Upper lobe of left lung (tissue), 6 donors: Measurements from ENCODE around the gene CD79A. TPM values are rescaled to one million over a fixed set of nuclear protein-coding genes. Genes with fewer than 3 reads are reported as not detected.

Source experiments
- ATAC-seq, 2 donors: fragments of 200-7000 bp; cut with Tn5 transposase; one replicate each; pipeline ENCODE4 v1.9.1; 2022; ENCODE audit warnings: mild to moderate bottlenecking in 2 of 2, moderate library complexity in 2 of 2; ENCODE audit not compliant: low FRiP score in 2 of 2
- DNase-seq, 2 donors: peaks; one replicate each; pipeline ENCODE4 v3.0.0-alpha.2; 2019 to 2020
- H3K27ac ChIP-seq, 4 donors: fragments of 200-600 bp; sonication (generic); one replicate each; pipeline ENCODE4 v1.5.1; 2016 to 2019
- H3K27me3 ChIP-seq, 4 donors: fragments of 200-600 bp; sonication (generic); one replicate each; pipeline ENCODE4 v1.5.1; 2017 to 2019
- H3K36me3 ChIP-seq, 4 donors: fragments of 200-600 bp; sonication (generic); one replicate each; pipeline ENCODE4 v1.5.1; 2016 to 2019
- H3K4me1 ChIP-seq, 4 donors: fragments of 200-600 bp; sonication (generic); one replicate each; pipeline ENCODE4 v1.5.1; 2018 to 2019
- H3K4me3 ChIP-seq, 4 donors: fragments of 200-600 bp; sonication (generic); one replicate each; pipeline ENCODE4 v1.5.1; 2017 to 2019; ENCODE audit warnings: mild to moderate bottlenecking in 2 of 4, moderate library complexity in 1 of 4
- H3K9me3 ChIP-seq, 4 donors: fragments of 200-600 bp; sonication (generic); one replicate each; pipeline ENCODE4 v1.5.1; 2018 to 2019
- CTCF ChIP-seq, 6 experiments: fragments of 450-650 bp in 4 of 6; fragments of 200-600 bp in 2 of 6; sonication (generic) in 2 of 6; IDR thresholded peaks; one replicate each; pipeline ENCODE4 v1.5.1; 2016 to 2019; ENCODE audit warnings: antibody characterized with exemption in 6 of 6
- EP300 ChIP-seq, 4 donors: sonication (generic); formaldehyde crosslinking; IDR thresholded peaks; one replicate each; pipeline ENCODE4 v1.5.1; 2017; ENCODE audit warnings: antibody characterized with exemption in 4 of 4, control low read depth in 2 of 4
- POLR2A ChIP-seq, 4 donors: fragments of 450-650 bp; IDR thresholded peaks; one replicate each; pipeline ENCODE4 v1.5.1; 2016 to 2017; ENCODE audit warnings: antibody characterized with exemption in 4 of 4, mild to moderate bottlenecking in 2 of 4
- POLR2AphosphoS5 ChIP-seq, 2 donors: sonication (generic); formaldehyde crosslinking; IDR thresholded peaks; one replicate each; pipeline ENCODE4 v1.5.1; 2017; ENCODE audit warnings: antibody characterized with exemption in 2 of 2
- WGBS, 2 donors: methylation state at CpG; one replicate each; pipeline ENCODE4 v1.1.5; 2017 to 2018; 5-methylcytosine and 5-hydroxymethylcytosine counted together
- total RNA-seq, 6 donors: library from RNA; depleted of rRNA in 4 of 6; stranded (reverse); fragments of >200 nt in 4 of 6; gene quantifications; one replicate each; pipeline versions ENCODE4 v1.1.0 to v1.2.1, GENCODE V29; 2016 to 2021
- donor health status: DM: no; HTN: no; CAD: no; lungs with moderate emphysema.
- donor health status: DM: no; HTN: yes; CAD: no; lungs with severe emphysema.

The CD79A gene
- total RNA-seq, 6 donors from 2014 or later = 0.76 to 4.7 (median 4.1) TPM; not detected in 1

DNA sequence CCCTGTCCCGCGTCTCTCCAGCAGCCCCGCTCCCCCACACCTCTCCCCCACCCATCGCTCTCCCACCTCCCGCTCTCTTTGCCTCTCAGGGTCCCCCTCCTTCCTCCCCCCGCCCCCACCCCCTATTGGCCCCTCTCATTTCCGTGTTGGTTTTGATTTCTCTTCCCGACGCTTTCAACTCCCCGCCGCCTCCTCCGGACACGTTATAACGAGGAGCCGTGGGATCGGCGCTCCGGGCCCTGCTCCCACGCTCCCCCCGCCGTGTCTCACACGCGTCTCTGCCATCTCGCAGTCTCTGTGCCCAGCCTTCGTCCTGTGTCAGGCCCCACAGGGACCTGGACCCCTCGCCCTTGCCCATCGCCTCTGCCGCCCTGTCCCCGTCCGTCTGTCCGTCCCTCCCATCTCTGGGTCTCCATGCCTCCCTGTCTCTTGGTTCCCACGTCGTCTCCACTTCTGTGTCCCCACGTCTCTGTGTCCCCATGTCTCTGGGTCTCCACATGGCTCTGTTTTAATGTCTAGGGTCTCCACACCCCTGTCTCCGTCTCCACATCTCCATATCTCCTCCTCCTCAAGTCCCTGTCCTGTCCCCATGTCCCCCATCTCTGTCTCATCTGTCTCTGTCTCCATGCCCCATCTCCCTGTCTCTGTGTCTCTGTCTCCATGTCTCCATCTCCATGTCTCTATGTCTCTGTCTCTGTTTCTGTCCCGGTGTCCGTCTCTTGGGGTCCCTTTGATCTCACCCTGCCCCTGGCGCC is 38.1 kb downstream of the CD79A start:
- no peak for ATAC-seq
- H3K9me3 ChIP-seq = no peaks in the 10 kb centered on the region
- TF ChIP-seq POLR2A (IDR thresholded peaks at IDR 0.05) (no peak), CTCF (IDR thresholded peaks at IDR 0.05) (no peak), POLR2AphosphoS5 (IDR thresholded peaks at IDR 0.05) (no peak), EP300 (IDR thresholded peaks at IDR 0.05) (no peak)
- 7 to 9% methylated on average over 34 to 36 of the region's 38 CpGs for WGBS, 2 donors
- no peak overlapping the region for H3K27ac ChIP-seq
- H3K4me1 ChIP-seq = peaks cover 5 to 31% (median 20%) of the 10 kb centered on the region in 4 donors
- no peak for DNase-seq
- H3K27me3 ChIP-seq = peaks cover 0 to 38% (median 25%) of the 10 kb centered on the region in 4 donors
- no peaks in the 10 kb centered on the region for H3K36me3 ChIP-seq
- no peak overlapping the region for H3K4me3 ChIP-seq

GRCh38 chr19:41915776-41916414 is 38.8 kb downstream of the CD79A start:
- Histone ChIP-seq H3K36me3 (no peaks in the 10 kb centered on the region), H3K4me1 (peaks cover 5 to 31% (median 20%) of the 10 kb centered on the region in 4 donors), H3K4me3 (no peak overlapping the region), H3K9me3 (no peaks in the 10 kb centered on the region), H3K27ac (no peak overlapping the region), H3K27me3 (peaks cover 0 to 41% (median 27%) of the 10 kb centered on the region in 4 donors)
- DNase-seq = peak in 1 of 2 donors; percentile 82
- WGBS, 2 donors = 42 to 56% methylated on average over 26 of the region's 27 CpGs
- no peak for ATAC-seq
- no peak for TF ChIP-seq CTCF (IDR thresholded peaks at IDR 0.05)
- no peak for TF ChIP-seq POLR2AphosphoS5 (IDR thresholded peaks at IDR 0.05)
- TF ChIP-seq EP300 (IDR thresholded peaks at IDR 0.05) = no peak
- TF ChIP-seq POLR2A (IDR thresholded peaks at IDR 0.05) = no peak

DNA sequence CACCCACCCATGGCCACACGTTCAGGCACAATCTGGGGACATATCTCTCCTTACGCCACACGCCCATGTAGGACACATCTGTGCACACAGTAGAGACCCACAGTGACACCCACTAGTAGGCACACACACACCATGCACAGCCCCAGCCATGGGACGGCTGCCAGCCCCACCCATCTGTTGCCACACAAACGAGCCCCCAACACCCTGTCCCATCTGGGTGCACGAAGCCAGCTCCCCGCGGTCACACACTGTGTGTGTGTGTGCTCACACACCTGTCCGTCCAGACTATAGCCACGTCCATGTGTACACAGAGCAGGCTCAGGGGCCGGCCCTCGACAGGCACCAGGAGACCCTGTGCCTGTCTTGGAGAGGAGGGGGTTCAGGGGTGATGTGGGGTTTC is 40.6 kb downstream of the CD79A start:
- DNase-seq (peak in 1 of 2 donors; percentile 66), ATAC-seq (no peak)
- H3K27me3 ChIP-seq = peaks cover 0 to 46% (median 33%) of the 10 kb centered on the region in 4 donors
- H3K4me3 ChIP-seq = no peak overlapping the region
- peaks cover 5 to 28% (median 17%) of the 10 kb centered on the region in 4 donors for H3K4me1 ChIP-seq
- no peak for TF ChIP-seq POLR2AphosphoS5 (IDR thresholded peaks at IDR 0.05)
- TF ChIP-seq CTCF (IDR thresholded peaks at IDR 0.05) = no peak
- no peak for TF ChIP-seq POLR2A (IDR thresholded peaks at IDR 0.05)
- no peak for TF ChIP-seq EP300 (IDR thresholded peaks at IDR 0.05)
- WGBS, 2 donors = 45 to 59% methylated on average over 6 to 9 of the region's 12 CpGs
- no peaks in the 10 kb centered on the region for H3K36me3 ChIP-seq
- H3K27ac ChIP-seq = no peak overlapping the region
- H3K9me3 ChIP-seq = no peaks in the 10 kb centered on the region

DNA sequence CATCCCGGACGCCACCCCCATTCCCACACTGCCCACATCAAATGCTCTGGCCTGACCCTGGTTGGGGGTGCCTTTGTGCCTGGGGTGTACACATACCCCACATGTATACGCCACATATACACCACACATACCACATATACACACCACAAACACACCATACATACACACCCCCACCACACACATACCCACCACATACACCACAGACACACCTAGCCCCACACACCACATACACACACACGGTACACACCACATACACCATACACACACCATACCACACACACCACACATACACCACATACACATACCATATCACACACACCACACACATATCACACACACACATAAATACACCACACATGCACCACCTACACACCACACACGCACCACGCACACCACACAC is 41.0 kb downstream of the CD79A start:
- ATAC-seq (no peak), DNase-seq (no peak)
- Histone ChIP-seq H3K27ac (no peak overlapping the region), H3K4me1 (peaks cover 5 to 24% (median 13%) of the 10 kb centered on the region in 4 donors), H3K27me3 (peaks cover 0 to 41% (median 31%) of the 10 kb centered on the region in 4 donors), H3K36me3 (no peaks in the 10 kb centered on the region), H3K9me3 (no peaks in the 10 kb centered on the region), H3K4me3 (no peak overlapping the region)
- TF ChIP-seq EP300 (IDR thresholded peaks at IDR 0.05) (no peak), POLR2A (IDR thresholded peaks at IDR 0.05) (no peak), POLR2AphosphoS5 (IDR thresholded peaks at IDR 0.05) (no peak), CTCF (IDR thresholded peaks at IDR 0.05) (no peak)
- WGBS, 2 donors = 71 to 88% methylated on average over 6 of the region's 6 CpGs
